Endodermal cell (in vitro differentiated cells): Measurements from ENCODE around the gene ACAP2. TPM values are rescaled to one million over a fixed set of nuclear protein-coding genes. Genes with fewer than 3 reads are reported as not detected.

Source experiments
- DNase-seq: peaks from one replicate; pipeline ENCODE4 v3.0.0-alpha.2; 2017
- H3K27ac ChIP-seq: 2 replicates; pipeline ENCODE4 v1.5.1; 2013; ENCODE audit warnings: mild to moderate bottlenecking, low read depth, low read length, moderate library complexity
- H3K27me3 ChIP-seq: 2 replicates; pipeline ENCODE4 v1.6.1; 2013; ENCODE audit warnings: mild to moderate bottlenecking, low read length, moderate library complexity; ENCODE audit not compliant: insufficient read depth, control insufficient read depth, poor library complexity, severe bottlenecking
- H3K36me3 ChIP-seq: 2 replicates; pipeline ENCODE4 v1.7.0; 2013; ENCODE audit warnings: mild to moderate bottlenecking, low read length, moderate library complexity; ENCODE audit not compliant: control insufficient read depth, insufficient read depth
- H3K4me1 ChIP-seq: one replicate; pipeline ENCODE4 v1.7.0; 2013; ENCODE audit warnings: low read length; ENCODE audit not compliant: control insufficient read depth, insufficient read depth
- H3K4me3 ChIP-seq: 2 replicates; pipeline ENCODE4 v1.5.1; 2013; ENCODE audit warnings: mild to moderate bottlenecking, low read length, moderate library complexity
- H3K9ac ChIP-seq: 2 replicates; pipeline ENCODE4 v1.6.1; 2013; ENCODE audit warnings: mild to moderate bottlenecking, low read length, moderate library complexity; ENCODE audit not compliant: poor library complexity, severe bottlenecking; ENCODE audit errors: extremely low read depth
- H3K9me3 ChIP-seq: 2 replicates; pipeline ENCODE4 v1.6.1; 2013; ENCODE audit warnings: mild to moderate bottlenecking, low read length, moderate library complexity; ENCODE audit not compliant: control insufficient read depth
- H3K27ac Mint-ChIP-seq: 2 replicates; pipeline ENCODE4 v1.8.0; 2020; ENCODE audit warnings: mixed read lengths
- H3K27me3 Mint-ChIP-seq: 2 replicates; pipeline ENCODE4 v1.8.0; 2021; ENCODE audit warnings: mild to moderate bottlenecking, mixed read lengths; ENCODE audit not compliant: insufficient read depth
- H3K36me3 Mint-ChIP-seq: 2 replicates; pipeline ENCODE4 v1.8.0; 2020; ENCODE audit warnings: low read depth, mixed read lengths
- H3K4me1 Mint-ChIP-seq: 2 replicates; pipeline ENCODE4 v1.8.0; 2020; ENCODE audit warnings: mixed read lengths
- H3K4me3 Mint-ChIP-seq: 2 replicates; pipeline ENCODE4 v1.8.0; 2020; ENCODE audit warnings: mild to moderate bottlenecking, moderate library complexity, mixed read lengths
- H3K9me3 Mint-ChIP-seq: 2 replicates; pipeline ENCODE4 v1.8.0; 2020; ENCODE audit warnings: mild to moderate bottlenecking, mixed read lengths
- WGBS, 2 experiments: methylation state at CpG; one replicate each; pipeline versions ENCODE4 v1.1.5 to v1.1.7; 2013; ENCODE audit warnings: missing lambda C conversion rate in 2 of 2, mixed read lengths in 1 of 2; ENCODE audit not compliant: insufficient coverage in 1 of 2, insufficient read length in 1 of 2; 5-methylcytosine and 5-hydroxymethylcytosine counted together
- total RNA-seq, 2 donors: library from RNA; stranded (reverse); fragmentation: NEBNext Ultra II Directional in 1 of 2; extraction: Animal tissue kit (Norgen Biotek cat#: 25700) in 1 of 2; gene quantifications; 2 replicates in 1 of 2; 3 replicates in 1 of 2; pipeline ENCODE4 v1.2.1, GENCODE V29; 2021
- TF ChIP-seq, protein P1 (sequence below): fragments of 200-600 bp; sonication (generic); conservative IDR thresholded peaks from 2 replicates; pipeline ENCODE4 v1.5.0; 2021; ENCODE audit warnings: antibody characterized with exemption, mild to moderate bottlenecking

The ACAP2 gene
- total RNA-seq, 2 donors from 2014 or later = 61.9 to 70.5 TPM

DNA sequence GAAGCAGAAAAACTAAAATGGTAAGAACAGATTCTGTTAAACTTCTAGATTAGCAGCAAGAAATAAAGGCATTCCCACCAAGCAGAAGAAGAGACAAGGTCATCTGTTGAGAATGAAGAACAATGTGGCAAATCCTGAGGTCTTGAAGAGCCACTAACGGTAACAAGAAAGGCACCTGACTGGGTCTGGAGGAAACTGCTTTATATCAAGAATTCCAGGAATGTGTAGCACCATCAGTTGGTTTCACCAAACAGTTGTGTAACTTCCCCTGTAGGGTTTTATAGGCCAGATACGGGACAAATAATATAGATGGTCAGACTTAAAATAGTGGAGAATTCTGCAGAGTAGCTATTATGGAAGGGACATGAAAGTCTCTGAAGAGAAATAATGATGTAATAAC, 57.3 kb downstream of the ACAP2 start:
- H3K4me1 ChIP-seq = peaks cover 3% of the 10 kb centered on the region
- WGBS, 2 experiments = 38 to 64% methylated on average over 2 of the region's 2 CpGs
- no peaks in the 10 kb centered on the region for H3K9me3 ChIP-seq
- H3K27ac Mint-ChIP-seq = peak overlapping the region; percentile 45
- H3K4me3 Mint-ChIP-seq = no peak overlapping the region
- no peaks in the 10 kb centered on the region for H3K9me3 Mint-ChIP-seq
- TF ChIP-seq, protein P1, sequence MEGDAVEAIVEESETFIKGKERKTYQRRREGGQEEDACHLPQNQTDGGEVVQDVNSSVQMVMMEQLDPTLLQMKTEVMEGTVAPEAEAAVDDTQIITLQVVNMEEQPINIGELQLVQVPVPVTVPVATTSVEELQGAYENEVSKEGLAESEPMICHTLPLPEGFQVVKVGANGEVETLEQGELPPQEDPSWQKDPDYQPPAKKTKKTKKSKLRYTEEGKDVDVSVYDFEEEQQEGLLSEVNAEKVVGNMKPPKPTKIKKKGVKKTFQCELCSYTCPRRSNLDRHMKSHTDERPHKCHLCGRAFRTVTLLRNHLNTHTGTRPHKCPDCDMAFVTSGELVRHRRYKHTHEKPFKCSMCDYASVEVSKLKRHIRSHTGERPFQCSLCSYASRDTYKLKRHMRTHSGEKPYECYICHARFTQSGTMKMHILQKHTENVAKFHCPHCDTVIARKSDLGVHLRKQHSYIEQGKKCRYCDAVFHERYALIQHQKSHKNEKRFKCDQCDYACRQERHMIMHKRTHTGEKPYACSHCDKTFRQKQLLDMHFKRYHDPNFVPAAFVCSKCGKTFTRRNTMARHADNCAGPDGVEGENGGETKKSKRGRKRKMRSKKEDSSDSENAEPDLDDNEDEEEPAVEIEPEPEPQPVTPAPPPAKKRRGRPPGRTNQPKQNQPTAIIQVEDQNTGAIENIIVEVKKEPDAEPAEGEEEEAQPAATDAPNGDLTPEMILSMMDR = no peak
- no peak overlapping the region for H3K9ac ChIP-seq
- no peaks in the 10 kb centered on the region for H3K27me3 ChIP-seq
- H3K36me3 ChIP-seq = peaks cover 6% of the 10 kb centered on the region
- H3K4me3 ChIP-seq = no peak overlapping the region
- peak; percentile 56 for DNase-seq
- peaks cover 11% of the 10 kb centered on the region for H3K36me3 Mint-ChIP-seq
- H3K27me3 Mint-ChIP-seq = no peaks in the 10 kb centered on the region
- H3K27ac ChIP-seq = no peak overlapping the region
- H3K4me1 Mint-ChIP-seq = peaks cover 34% of the 10 kb centered on the region

DNA sequence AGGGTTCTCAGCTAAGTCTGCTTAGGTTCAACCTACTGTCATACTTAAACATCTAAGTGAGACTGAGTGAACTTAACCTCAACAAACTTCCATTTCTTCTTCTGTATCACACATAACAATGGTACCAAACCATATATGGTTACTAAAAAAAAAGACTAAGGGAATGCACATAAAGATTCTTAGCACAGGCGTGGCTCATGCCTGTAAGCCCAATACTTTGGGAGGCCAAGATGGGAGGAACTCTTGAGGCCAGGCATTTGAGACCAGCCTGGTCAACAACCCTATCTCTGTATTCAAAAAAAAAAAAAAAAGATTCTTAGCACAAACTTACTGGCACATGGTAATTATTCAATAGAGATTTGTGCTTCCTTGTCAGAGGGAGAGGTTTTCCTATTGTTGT, 57.9 kb downstream of the ACAP2 start:
- no peaks in the 10 kb centered on the region for H3K9me3 Mint-ChIP-seq
- Histone ChIP-seq H3K27ac (no peak overlapping the region), H3K9me3 (no peaks in the 10 kb centered on the region), H3K9ac (no peak overlapping the region), H3K36me3 (peaks cover 11% of the 10 kb centered on the region), H3K4me1 (peaks cover 3% of the 10 kb centered on the region), H3K27me3 (no peaks in the 10 kb centered on the region), H3K4me3 (no peak overlapping the region)
- WGBS, 2 experiments = 95% methylated on average over 1 of the region's 1 CpG; no CpG with 5 or more reads in 1 of the 2 experiments
- H3K27me3 Mint-ChIP-seq = no peaks in the 10 kb centered on the region
- DNase-seq = no peak
- no peak overlapping the region for H3K27ac Mint-ChIP-seq
- peaks cover 34% of the 10 kb centered on the region for H3K4me1 Mint-ChIP-seq
- H3K4me3 Mint-ChIP-seq = no peak overlapping the region
- TF ChIP-seq, protein P1 = no peak
- H3K36me3 Mint-ChIP-seq = peaks cover 11% of the 10 kb centered on the region

DNA sequence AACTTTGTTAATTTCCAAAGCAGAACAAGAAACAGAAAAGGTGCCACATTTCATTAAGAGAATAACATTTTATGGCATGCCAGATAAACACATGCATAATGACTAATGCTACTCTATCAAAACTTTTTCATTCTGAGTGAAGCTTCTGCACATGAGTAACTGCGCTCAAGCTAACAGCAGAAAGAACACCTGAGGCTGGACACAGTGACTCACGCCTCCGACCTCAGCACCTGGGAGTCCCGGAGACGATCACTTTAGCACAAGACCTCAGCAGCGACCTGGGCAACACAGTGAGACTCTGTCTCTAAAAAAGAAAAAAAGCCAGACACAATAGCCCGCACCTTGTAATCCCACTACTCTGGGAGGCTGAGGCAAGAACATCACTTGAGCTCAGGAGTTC, 70.6 kb downstream of the ACAP2 start:
- H3K27ac Mint-ChIP-seq = no peak overlapping the region

More for the DNA sequence above, 70.6 kb downstream of the ACAP2 start:
- no peak overlapping the region for H3K27ac ChIP-seq
- Mint-ChIP-seq H3K27me3 (no peaks in the 10 kb centered on the region), H3K36me3 (peaks cover 38% of the 10 kb centered on the region), H3K4me1 (no peaks in the 10 kb centered on the region), H3K9me3 (no peaks in the 10 kb centered on the region), H3K4me3 (no peak overlapping the region)
- H3K4me3 ChIP-seq = no peak overlapping the region
- H3K9ac ChIP-seq = no peak overlapping the region
- TF ChIP-seq, protein P1 = no peak
- 91 to 97% methylated on average over 7 of the region's 7 CpGs for WGBS, 2 experiments
- H3K9me3 ChIP-seq = no peaks in the 10 kb centered on the region
- peaks cover 22% of the 10 kb centered on the region for H3K36me3 ChIP-seq
- no peaks in the 10 kb centered on the region for H3K4me1 ChIP-seq
- H3K27me3 ChIP-seq = no peaks in the 10 kb centered on the region
- DNase-seq = no peak
